Ammon's horn (tissue), 1 donor: ENCODE data around the gene PDZD2.

Experiments used
- DNase-seq: peaks from one replicate; pipeline ENCODE4 v3.0.0-alpha.2; 2016; ENCODE audit warnings: low spot score

PDZD2 gene

DNA sequence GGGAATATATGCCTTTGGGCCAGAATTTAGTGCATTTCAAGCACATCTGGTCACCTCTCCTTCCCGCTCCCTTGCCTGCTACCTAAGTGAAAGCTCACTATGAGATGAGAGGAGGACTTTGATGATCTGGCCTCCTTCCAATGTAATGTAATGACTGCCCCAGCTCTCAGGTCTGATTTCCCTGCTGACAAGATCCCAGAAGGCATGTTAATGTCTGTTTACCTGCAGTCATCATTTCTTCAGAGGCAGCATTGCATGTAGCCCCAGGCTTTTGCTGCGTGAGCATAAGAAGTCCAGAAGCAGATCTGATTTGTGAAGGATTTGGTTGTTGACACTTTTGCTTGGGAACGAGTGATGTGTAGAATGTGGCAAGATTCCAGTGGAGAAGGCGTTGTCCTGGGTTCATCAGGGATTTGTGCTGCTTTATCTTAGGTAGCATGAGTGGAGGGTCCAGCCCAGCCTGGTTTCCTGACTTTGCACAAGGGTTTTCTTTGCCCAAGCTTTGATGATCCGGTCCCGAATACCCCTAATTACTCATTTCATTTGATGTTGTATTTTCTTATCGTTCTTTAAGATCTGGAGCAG is 342.5 kb downstream of the PDZD2 start:
- no peak for DNase-seq

DNA sequence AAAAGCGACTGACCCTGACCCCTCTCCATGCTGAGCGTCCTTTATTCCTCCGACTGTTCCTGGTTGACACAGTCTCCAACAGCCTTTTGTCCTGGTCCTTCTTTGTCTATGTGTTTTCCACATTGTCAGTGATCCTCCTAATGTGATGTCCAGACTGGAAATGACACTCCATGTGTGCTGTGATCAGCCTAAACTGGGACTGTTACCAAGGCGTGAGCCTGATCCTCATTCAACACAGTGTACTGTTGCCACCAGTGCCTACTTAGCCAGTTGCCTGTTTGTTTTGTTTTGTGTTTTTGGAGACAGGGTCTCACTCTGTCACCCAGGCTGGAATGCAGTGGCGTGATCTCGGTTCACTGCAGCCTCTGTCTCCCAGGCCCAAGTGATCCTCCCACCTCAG is 343.1 kb downstream of the PDZD2 start:
- no peak for DNase-seq

DNA sequence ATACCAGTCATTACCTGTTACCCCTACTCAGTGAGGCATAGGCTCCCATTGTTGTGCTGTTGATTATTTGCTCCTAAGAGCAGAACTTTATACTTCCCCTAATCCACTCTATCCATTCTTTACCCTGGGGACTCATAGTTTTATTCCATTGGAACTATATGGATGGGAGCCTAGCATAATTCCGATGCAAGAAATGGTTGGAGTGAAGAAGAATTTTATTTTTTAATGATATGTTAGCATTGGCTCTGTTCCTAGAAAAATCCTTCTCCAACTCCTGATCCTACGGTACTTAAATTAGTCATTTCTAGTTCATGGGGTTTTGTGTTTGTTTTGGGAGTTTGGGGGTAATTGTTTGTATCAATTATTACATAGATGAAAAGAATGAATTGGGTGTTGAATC is 343.7 kb downstream of the PDZD2 start:
- DNase-seq = no peak

DNA sequence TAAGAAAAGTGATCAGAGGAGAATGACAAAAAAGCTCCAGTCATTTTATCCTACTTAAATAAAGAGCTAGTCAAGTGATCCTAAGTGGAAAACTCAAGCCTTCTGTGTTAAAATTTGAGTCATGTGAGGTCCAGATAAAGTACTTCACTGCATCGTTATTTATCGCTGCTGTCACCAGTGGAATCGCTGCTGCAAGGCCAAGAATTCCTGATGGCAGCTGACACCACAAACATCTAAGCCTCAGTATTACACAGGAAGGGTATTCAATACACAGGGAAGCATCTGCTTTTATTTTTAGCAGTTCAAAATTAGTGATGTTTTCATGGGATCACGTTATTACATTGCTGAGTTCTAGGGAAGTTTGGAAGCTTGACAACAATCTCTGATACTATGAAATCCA is 344.9 kb downstream of the PDZD2 start:
- no peak for DNase-seq

DNA sequence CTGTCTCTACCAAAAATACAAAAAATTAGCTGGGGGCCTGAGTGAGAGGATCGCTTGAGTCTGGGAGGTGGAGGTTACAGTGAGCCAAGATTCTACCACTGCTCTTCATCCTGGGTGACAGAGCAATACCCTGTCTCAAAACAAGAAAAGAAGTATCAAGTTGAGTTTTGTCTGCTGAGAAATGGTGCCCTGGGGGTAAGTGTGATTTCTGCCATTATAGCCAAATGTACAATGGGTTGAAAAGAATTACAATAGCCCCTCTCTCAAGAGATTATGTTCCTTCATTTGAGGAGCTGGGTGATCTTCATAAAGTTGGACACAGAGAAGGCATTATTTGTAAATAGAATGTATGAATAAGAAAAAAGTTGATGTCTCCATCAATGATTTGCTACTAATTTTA is 345.8 kb downstream of the PDZD2 start:
- no peak for DNase-seq

DNA sequence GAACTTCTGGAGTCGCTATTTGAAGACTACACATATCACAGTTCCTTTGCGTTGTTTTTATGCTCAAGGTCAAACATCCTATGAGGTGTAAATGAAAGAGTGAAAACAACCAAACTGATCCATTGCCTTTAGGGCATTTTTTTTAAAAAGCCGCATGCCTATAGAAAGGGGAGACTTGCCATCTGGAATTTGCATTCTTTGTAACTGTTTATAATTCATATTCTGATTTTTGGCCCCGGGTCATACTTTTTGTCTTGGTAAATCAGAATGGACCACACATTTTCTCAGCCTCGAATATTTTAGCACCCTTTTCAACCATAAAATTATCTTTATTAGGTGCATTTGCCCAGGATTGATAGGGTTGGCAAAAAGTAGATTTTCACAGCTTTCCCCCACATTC is 347.2 kb downstream of the PDZD2 start:
- no peak for DNase-seq

DNA sequence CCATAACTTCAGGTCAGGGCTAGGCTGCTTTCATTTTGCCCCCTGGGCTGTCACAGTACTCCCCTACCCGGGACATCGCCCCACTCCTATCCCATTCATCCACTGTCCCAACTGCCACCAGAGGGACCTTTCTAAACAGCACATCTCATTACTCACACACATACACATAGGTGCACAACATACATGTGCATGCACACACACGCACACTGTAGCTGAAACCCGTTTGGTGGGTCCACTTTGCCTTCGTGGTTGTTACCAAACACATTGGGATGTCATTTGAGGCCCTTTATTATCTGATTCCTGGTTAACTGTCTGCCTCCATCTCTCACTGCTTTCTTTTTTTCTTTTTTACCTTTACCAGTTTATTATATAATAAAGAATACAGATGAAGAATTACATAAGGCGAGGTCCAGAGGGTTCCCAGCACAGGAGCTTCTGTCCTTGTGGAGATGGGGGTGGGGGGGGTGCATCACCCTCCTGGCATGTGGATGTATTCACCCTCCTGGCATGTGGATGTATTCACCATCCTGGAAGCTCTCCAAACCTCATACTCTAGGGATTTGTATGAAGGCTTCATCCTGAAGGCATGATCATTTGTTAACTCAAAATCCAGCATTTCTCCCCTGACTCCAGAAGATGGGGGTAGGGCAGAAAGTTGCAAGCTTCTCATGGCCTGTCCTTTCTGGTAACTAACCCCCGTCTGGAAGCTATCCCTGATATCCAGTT is 349.2 kb downstream of the PDZD2 start:
- no peak for DNase-seq

DNA sequence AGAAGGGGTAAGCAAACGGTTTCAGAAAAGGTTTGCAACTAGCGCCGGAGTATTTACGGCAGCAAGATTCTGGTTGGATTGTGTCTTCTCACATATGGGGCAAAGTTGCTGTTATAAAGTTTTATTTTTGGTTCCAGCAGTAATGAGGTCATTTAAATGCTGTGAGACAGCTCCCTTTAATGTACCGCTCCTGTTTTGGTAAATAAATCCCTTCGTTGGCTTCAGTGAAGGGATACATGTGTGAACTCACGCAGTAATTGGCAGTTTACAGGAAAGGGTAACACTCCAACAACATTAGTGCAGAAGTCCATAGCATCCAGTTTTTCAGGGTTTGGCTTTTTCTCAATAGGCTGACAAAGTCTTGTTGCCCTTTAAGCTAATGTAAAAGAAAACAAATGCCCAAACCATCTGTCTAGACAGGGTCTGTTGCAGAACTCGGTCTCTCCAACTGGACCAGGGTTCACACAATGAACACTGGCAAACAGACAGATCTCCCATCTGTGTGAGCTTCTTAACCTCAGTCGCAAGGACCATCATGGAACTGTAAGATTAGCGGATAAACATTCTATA is 351.2 kb downstream of the PDZD2 start:
- DNase-seq = no peak

DNA sequence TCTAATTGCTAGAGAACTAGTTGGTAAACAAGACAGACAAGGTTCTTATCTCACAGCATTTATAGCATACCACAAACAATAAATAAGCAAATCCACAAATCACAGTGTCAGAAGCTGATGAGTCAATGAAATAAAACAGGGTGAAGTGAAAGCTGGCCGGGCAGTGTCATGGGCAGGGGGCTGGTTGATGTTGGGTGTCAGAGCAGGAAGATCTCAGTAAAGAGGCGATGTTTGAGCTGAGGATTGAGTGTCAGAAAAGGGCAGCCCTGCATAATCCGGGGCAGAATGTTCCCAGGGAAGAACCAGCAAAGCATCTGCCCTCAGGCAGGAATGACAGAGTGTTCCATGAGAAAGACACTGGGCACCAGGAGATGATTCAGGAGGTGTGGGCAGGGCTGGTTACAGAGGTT is 351.8 kb downstream of the PDZD2 start:
- no peak for DNase-seq

DNA sequence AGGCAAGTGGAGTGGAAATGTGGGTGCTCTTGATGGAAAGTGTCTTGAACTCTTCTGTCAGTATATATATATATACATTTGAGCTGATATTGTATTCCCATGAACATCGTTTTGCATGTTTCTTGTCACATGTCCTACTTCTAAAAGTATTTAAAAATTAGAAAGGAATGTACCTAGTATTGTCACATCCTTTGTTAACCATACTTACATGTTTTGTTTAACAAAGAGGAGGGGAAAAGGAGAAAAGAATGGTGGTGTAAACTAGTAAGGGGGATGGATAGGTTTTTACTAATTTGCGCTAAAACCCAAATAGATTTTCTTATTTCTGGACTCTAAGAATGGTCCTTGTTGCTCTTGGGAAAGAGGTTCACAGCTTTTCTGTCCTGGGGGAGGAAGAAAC is 353.4 kb downstream of the PDZD2 start:
- DNase-seq = no peak

DNA sequence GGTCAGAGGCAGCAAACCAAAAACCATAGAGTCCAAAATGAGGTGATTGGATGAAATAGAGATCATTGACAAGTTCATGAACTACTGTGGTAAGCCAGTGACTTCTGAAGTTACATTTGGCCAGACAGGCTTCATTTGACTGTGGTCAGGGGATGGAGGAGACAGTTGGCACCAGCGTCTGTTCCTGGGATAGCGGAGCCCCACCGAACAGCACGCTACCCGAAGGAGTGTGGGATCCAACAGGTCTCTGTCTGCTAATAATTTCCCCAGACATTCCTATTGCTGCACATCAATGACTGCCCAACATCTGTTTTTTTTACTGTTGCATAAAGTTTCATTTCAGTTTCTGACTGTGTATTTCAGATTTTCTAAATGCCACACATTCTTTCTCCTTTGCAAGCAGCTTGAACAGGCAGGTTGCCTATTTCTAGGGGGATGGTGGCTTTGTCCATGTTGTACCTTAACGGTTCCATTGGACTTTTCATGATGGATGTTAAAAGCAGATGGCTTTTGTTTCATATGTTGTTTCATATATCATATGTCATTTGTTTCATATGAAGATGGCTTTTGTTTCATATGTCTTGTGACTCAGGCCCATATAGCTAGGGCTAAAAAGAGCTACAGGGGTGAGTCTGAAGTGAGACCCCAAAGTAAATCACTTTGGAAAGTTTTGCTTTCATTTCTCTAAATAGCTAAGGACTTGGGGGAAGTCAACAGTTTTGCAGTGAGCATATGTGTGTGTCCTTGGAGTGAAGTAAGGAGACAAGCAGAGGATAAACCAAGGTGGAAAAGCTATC is 354.4 kb downstream of the PDZD2 start:
- no peak for DNase-seq

DNA sequence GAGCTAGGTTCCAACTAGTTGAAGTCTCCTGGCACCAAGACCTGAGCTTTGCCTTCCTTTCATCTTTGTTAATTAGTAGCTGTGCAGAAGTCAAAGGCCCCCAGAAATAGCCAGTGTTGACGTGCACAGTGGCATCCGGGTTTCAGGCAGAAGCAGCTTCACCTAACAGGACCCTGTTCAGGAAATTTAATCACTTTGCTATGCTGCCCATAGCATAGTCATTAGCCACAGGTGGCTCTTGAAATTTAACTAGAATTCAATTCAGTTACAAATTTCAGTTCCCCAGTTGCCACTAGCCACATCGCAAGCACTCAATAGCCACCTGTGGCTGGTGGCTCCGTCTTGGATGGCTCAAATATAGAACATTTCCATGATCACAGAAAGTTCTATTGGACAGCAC is 356.1 kb downstream of the PDZD2 start:
- no peak for DNase-seq

DNA sequence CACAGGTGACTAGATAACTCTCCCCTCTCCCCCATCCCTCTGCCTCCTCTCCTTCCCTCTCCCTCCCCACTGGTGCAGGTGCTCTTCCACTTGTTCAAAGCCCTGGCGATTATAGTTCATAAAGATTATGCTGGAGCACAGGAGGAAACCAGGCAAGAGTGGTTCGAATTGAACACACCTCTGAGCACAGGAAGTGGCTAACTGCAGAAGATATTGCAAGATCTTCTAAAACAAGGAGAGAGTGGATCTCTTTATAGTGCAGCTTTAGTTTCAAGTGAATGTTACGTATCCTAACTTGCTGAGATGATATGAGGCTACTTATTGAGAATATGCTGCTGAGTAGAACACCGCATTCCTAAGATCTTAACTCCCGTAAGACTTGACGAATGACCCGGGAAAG is 356.8 kb downstream of the PDZD2 start:
- no peak for DNase-seq

DNA sequence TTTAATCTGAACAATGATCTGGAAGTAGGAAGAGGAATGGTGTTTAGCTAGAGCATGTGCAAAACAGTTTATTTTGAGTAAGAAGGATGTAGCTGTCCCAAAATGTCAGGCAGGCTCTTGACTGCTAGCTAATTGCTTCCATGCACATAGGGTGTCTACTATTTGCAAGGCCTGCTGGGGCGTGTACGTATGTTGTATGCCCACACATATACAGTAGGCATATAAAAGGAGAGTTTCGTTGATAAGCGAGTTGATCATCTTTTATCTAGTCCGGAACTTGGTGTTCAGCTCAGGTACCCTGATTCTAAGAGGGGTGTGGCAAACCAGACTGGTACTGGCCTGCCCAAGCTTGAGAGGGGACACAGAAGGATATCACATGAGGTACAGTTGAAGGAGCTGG is 358.0 kb downstream of the PDZD2 start:
- DNase-seq = no peak

DNA sequence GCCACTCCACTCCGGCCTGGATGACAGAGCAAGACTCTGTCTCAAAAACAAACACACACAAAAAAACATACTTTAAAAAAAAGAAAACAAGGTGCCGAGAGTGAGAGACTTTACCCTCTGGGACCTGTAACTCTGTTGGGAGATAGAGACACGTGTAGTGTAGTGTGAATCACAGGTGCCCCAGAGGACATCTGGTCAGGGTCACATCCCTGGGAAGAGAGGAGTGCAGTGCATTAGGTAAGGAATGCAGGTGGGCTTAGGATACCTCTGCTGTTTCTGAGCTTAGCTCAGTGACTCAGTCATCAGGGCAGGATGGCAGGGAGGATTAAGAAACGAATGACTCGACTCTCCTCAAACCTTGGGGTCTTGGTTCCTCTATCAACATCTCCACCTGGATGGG is 360.5 kb downstream of the PDZD2 start:
- no peak for DNase-seq

DNA sequence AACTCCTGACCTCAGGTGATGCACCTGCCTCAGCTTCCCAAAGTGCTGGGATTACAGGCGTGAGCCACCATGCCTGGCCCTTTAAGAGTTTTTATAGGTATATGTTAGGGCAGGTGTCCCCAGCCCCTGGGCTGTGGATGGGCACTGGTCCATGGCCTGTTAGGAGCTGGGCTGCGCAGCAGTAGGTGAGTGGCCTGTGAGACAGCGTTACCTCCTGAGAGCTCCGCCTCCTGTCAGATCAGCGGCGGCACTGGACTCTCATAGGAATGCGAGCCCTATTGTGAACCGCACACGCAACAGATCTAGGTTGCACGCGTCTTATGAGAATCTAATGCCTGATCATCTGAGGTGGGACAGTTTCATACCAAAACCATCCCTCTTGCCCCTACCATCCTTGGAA is 361.8 kb downstream of the PDZD2 start:
- DNase-seq = no peak

DNA sequence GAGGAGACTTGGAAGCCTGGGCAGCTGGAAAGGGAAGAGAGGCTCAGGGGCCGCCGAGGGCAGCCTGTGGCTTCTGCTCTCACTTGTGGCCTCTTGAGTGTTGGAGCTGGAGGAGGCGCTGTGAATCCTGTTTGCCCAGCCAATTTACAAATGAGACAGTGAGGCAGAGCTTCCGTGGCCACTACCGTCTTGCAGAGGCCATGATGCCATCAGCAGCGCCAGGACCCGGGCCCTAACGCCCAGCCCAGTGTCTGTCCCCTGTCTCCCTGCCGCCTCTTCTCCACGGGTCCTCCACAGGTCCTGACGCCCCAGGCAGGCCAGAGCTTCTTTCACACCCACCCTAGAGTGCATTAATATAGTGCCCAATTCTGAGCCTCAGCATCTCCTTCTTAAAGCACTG is 362.4 kb downstream of the PDZD2 start:
- no peak for DNase-seq

DNA sequence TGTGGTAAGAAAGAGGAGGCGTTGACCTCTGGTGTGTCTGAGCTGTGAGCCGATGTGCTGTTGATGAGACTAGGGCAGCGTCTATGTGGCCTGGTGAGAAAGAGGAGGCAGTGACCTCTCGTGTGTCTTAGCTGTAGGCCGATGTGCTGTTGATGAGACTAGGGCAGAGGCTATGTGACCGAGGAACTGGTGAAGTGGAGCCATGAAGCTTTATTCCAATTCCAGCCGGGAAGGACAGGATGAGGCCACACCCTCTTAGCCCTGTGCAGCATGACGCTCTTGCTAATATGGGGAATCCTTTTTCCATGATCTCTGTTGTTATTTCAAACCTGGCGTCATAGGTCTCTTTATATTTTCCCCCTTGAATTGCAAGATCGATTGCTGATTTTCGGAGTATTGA is 362.8 kb downstream of the PDZD2 start:
- DNase-seq = no peak

DNA sequence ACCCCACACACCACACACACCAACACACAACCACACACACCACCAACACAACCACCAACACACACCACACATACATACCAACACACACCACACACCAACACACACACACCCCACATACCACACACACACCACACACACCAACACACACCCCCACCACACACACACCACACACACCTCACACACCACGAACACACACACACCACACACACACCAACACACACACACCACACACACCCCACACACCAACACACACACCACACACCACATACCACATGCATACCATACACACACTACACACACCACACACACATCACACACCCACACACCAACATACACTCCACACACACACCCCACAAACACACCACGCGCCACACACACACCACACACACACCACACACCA is 363.8 kb downstream of the PDZD2 start:
- DNase-seq = no peak

DNA sequence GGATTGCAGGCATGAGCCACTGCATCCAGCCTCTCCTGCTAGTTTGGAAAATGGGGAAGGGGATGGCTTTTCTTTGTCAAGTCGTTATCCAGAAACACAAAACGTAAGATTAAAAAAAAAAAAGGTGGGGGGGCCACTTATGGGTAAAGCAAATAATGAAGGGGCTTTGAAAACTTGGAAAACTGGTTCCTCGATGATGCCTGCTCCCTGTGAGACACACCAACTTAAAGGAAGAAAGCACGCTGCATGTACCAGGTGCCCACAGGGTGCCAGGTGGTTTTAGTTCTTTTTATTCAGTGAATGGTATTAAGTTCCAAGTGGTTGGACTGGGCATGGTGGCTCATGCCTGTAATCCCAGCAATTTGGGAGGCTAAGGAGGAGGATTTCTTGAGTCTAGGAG is 365.1 kb downstream of the PDZD2 start:
- DNase-seq = no peak

DNA sequence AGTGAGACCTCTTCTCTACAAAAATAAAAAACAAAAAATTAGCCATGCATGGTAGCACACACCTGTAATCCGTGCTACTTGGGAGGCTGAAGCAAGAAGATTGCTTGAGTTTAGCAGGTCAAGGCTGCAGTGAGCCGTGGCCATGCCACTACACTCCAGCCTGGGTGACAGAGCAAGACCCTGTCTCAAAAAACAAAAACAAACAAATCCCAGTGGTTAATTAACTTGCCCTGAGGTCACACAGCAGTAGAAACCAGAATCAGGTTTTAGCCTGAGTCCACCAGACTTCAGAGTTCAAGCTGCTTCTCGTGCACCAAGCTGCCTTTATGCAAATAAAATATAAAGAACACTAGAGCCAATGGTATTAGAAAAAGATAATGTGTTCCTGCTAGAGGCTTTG is 365.5 kb downstream of the PDZD2 start:
- DNase-seq = no peak

DNA sequence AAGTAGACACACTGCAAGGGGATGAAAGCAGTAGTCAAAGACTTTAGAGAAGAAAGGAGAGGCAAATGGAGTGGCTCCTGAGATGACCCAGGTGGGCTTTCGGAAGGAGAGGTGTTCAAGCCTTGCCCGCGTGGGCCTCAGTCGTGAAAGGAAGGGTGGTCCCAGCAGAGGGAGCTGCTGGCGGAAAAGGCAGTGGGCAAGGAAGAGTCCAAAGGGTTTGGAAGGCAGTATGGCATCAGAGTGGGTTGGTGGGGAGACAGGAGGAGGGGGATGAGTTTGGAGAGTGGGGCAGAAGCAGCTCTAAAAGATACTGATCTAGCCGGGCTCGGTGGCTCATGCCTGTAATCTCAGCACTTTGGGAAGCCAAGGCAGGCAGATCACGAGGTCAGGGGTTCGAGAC is 369.8 kb downstream of the PDZD2 start:
- no peak for DNase-seq

DNA sequence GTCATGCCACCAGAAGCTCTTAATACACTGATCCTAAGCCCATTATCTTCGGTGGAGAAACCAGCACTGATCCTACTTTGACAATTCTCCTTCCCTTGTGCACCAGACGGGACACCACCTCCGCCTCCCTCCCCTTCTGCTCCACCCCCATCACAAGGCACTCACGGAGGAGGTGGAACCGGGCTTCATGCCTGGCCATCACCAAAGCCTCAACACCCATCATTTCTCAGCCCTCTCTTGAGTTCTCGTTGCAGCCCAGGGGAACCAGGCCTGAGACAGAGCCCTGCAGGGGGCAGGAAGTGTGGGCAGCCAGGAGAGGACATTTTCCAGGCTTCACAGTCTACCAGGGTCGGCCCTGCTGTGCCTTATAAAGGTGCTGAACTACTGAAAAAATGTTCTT is 374.7 kb downstream of the PDZD2 start:
- peak; percentile 35 for DNase-seq
